DMS53 treated with DMSO at 0.1 percent for 48 hours (cell line): ENCODE results near the gene CERS3.

Experiments
- DNase-seq: peaks from one replicate; lab custom pipeline; 2025; ENCODE audit not compliant: unreplicated experiment; lab: John Stamatoyannopoulos, UW

CERS3 gene

DNA sequence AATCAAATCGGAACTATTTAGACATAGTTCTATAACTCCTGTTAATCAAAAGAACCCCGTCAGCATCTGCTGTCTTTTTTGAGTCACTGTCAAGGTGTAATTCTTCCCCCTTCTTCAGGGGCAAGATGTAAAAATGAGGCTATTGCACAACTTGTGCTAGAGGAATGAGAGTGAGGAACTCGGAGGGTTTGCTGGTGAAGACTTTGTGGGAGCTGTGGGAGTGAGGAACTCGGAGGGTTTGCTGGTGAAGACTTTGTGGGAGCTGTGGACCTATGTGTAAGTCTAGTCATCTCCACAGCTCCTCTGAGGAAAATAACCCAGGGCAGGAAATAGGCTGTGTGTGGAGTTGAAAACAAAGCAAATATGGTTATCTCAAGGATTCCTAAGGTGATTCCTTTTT, 2.5 kb upstream of the CERS3 start:
- DNase-seq, result no peak

GRCh38 chr15:100529556-100529955, 806 bp upstream of the CERS3 start:
- no peak for DNase-seq

GRCh38 chr15:100526027-100526481, 2.7 kb downstream of the CERS3 start:
- DNase-seq, result no peak

DNA sequence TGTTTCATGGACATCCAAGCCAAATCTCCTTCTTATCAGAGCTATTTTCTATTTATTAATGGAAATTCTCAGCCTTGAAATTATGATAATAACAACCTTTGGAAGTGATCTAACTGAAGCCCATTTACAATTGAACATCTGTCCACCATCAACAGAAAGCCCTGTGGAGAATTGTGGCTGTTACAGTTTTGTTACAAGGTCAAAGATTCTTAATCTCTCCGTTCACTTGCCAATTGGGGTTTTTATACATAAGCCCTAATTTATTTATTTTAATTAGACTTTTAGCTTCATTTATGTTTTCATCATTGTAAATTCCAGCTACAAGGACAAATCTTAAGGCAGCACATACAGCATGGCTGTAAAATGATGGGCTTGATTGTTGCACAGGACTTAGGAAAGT, 3.3 kb downstream of the CERS3 start:
- DNase-seq, result no peak

DNA sequence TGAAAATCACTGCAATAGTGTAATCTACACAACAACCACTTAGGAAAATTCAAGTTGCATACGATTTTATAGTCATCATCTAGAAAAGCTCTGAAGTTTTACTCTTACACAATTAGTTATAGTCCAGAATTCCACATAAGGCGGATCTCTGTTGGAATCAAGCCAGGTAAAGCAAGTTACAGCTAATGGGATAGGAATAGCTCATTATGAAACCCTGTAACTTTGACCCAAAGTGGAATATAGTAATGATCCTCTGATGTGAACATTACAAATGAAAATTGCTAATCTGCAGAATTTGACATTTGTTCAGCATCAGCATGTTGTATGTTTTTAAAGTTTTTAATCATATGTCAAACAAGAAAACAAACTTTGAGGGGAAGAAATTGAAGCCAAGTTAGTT, 4.4 kb downstream of the CERS3 start:
- no peak for DNase-seq

- no peak for DNase-seq
Observed at GRCh38 chr15:100521907-100522306, 6.8 kb downstream of the CERS3 start.

GRCh38 chr15:100520132-100520921, 8.4 kb downstream of the CERS3 start:
- DNase-seq, result no peak

GRCh38 chr15:100517846-100518245, 10.9 kb downstream of the CERS3 start:
- no peak for DNase-seq

DNA sequence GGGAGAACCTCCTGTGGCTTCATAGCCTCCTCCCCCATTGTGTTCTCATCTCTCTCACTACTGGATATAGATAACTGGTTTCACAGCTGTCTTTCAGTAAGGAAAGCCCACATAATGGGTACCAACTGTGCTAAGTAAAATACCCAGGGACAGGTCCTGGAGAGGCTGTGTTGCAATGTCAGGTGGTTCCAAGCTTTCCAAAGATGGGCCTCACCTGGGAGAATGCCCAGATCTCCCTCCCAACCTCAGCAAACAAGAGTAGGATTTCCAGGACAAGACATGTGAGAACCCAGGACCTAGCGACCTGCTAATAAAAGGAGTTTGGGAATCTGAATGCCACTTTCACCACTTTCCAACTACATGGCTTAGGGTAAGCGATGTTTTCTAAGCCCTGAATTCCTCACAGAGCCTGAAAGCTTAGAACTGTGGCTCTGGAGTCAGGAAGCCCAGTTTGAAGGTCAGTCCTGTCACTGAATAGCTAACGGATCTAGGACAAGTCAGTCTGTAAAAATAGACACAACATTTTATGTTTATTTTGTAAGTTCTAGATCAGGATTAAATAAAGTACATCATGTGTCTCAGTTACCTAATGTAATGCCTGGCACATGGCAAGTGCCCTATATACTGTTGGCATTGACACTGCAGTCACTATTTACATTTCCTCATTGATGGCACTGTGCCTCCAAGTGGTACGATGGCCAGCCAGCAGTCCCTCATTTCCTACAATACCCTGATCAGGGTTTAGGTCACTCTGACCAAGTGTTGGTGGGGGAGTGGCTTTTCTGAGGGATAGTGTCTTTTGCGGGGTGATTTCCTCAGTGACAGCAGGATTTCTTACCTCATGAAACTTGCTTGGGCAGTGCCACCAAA, 11.9 kb downstream of the CERS3 start:
- no peak for DNase-seq

GRCh38 chr15:100515758-100516157, 13.0 kb downstream of the CERS3 start:
- no peak for DNase-seq

- no peak for DNase-seq
Observed at GRCh38 chr15:100508641-100509300, 20.0 kb downstream of the CERS3 start.

DNA sequence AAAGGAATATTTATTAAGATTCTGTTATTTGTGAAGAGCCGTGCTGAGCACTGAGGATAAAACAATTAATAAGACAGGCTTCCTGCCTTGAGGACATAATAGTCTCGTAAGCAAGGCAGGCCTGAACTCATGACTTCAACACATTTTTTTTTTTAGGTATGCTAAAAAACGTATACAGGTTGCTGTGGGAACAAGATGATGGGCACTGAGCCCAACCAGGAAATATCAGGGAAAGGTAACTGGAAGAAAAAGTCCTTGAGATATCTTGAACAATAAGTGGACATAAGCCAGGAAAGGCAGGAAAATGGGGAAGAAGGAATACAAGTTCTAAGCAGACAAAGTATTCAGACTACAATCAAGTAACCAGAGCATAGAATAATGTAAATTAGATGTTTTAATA, 26.1 kb downstream of the CERS3 start:
- DNase-seq, result no peak

DNA sequence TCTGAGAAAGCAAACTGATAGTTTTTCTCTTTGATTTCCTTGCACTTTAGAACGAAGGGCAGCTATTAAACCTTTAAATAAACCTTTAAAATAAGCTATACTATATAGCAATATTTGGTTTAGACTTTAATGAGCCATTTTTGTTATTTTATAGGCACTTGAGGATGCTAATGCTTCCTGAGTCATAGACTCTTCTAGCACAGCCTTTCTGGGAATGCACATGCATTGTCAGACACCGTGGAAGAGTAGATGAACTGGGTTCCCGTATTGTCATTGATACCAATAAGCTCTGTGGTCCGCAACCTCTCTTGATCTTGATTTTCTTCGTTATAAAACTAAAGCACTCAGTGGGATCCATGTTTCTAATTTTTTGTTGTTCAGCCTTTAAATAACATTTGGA, 27.6 kb downstream of the CERS3 start:
- no peak for DNase-seq

GRCh38 chr15:100500226-100500990, 28.3 kb downstream of the CERS3 start:
- DNase-seq, result no peak

GRCh38 chr15:100495861-100496260, 32.9 kb downstream of the CERS3 start:
- DNase-seq, result no peak

DNA sequence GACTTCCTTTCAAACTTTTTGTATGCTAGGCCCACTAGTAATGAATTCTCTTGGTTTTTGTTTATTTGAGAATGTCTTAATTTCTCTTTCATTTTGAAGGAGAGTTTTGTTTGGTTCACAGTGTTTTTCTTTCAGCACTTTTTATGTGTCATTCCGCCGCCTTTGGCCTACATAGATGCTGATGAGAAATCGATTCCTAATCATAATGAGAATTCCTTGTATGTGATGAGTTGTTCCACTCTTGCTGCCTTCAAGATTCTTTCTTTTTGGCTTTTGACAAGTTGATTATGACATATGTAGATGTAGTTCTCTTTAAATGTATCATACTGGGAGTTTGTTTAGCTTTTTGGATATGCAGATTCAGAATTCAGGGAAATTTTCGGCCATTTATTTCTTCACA, 35.5 kb downstream of the CERS3 start:
- no peak for DNase-seq

GRCh38 chr15:100484443-100484842, 44.3 kb downstream of the CERS3 start:
- DNase-seq, result no peak

DNA sequence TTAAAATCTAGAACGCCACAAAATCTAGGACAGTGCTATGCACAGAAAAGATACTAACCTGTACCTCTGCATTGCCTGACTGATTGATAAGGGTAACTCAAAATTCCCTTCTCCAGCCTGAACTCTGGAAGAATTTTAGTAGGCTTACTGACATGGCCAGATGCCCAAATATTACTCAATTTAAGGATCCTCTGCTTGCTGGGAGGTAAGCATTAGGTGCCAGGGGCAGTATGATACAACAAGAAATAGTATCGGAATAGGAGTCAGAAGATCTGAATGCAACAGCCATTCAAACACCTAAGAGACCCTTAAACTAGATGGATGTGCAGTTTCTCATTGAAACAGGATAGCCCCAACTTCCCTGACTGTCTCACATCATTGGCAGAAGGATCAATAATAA, 45.4 kb downstream of the CERS3 start:
- no peak for DNase-seq

DNA sequence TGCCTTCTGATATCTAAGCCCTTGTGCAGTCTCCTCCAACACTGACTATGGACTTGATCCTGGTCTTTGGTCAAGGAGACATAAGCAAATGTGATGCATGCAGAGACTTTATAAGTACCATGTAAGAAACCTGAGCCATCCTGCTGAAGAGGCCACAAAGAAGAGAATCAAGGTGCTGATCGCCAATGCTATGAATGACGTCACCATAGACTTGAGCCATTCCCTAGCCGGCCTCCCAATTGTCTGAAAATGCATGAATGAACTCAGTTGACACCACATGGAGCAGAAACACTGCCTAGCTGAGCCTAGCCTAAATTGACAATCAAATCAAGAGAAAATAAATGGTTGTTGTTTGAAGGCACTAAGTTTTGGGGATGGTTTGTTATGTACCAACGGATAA, 51.9 kb downstream of the CERS3 start:
- no peak for DNase-seq

- no peak for DNase-seq
Observed at GRCh38 chr15:100472736-100473135, 56.0 kb downstream of the CERS3 start.

DNA sequence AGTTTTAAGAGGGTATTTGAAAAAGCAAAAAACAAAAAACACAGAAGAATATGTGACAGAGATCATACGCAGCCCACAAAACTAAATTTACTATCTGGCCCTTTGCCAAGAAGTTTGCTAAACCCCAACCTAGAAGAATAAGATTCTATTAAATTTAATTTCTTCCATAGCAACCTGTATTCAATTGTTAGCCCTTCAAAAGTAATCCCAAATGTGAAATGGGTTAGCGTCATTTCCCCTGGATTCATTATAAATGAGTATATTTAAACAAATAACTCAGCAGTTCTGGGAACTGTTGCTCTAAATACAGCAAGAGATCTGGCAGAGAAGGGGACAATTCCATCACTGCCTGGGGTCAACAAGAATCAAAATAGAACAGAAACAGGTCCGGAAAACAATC, 56.8 kb downstream of the CERS3 start:
- no peak for DNase-seq
